Common myeloid progenitor, CD34-positive (primary cell): Measurements from ENCODE around the gene DOCK7.

ENCODE experiments used
- CTCF ChIA-PET: fragments of 350-600 bp; sonication (Branson Sonifier 250); formaldehyde crosslinking; loops from one replicate; lab custom pipeline; 2021; ENCODE audit warnings: antibody characterized with exemption; lab: Charles Lee
- POLR2A ChIA-PET: fragments of 350-600 bp; sonication (Branson Sonifier 250); formaldehyde crosslinking; loops from one replicate; lab custom pipeline; 2021; ENCODE audit warnings: antibody characterized with exemption; lab: Charles Lee
- DNase-seq, 3 donors: peaks; one replicate each; pipeline versions ENCODE4 v3.0.0 to v3.0.0-alpha.2; 2013
- H3K27ac ChIP-seq, 2 experiments: 1 replicate in 1 of 2; 2 replicates in 1 of 2; pipeline ENCODE4 v1.7.0; 2013; ENCODE audit warnings: inconsistent platforms in 2 of 2, low read length in 2 of 2, mild to moderate bottlenecking in 2 of 2, low read depth in 1 of 2, moderate library complexity in 1 of 2; ENCODE audit not compliant: severe bottlenecking in 2 of 2, insufficient read depth in 1 of 2, poor library complexity in 1 of 2
- H3K27me3 ChIP-seq, 5 experiments: replicated peaks in 2 of 5; 1 replicate in 3 of 5; 2 replicates in 2 of 5; pipeline versions ENCODE4 v1.6.1 to v1.7.0; 2013; ENCODE audit warnings: low read length in 4 of 5, mild to moderate bottlenecking in 2 of 5, moderate library complexity in 2 of 5, inconsistent platforms in 1 of 5; ENCODE audit not compliant: insufficient read depth in 5 of 5, control insufficient read depth in 4 of 5
- H3K36me3 ChIP-seq, 4 experiments: 1 replicate in 2 of 4; 2 replicates in 2 of 4; pipeline versions ENCODE4 v1.6.1 to v1.7.0; 2013; ENCODE audit warnings: low read length in 3 of 4, control low read depth in 1 of 4, mild to moderate bottlenecking in 1 of 4; ENCODE audit not compliant: control insufficient read depth in 4 of 4, insufficient read depth in 4 of 4
- H3K4me1 ChIP-seq, 4 experiments: 1 replicate in 3 of 4; 2 replicates in 1 of 4; pipeline versions ENCODE4 v1.6.1 to v1.7.1; 2013; ENCODE audit warnings: low read length in 3 of 4, mild to moderate bottlenecking in 3 of 4, control low read depth in 1 of 4, inconsistent platforms in 1 of 4, moderate library complexity in 1 of 4; ENCODE audit not compliant: control insufficient read depth in 4 of 4, insufficient read depth in 4 of 4; ENCODE audit errors: control extremely low read depth in 1 of 4
- H3K4me3 ChIP-seq, 7 experiments: 1 replicate in 4 of 7; 2 replicates in 3 of 7; pipeline versions ENCODE4 v1.5.1 to v1.7.0; 2013; ENCODE audit warnings: mild to moderate bottlenecking in 7 of 7, low read length in 6 of 7, moderate library complexity in 6 of 7, inconsistent platforms in 2 of 7, low read depth in 2 of 7, control low read depth in 1 of 7; ENCODE audit not compliant: insufficient read depth in 4 of 7, control insufficient read depth in 1 of 7; ENCODE audit errors: extremely low read depth in 1 of 7
- H3K9me3 ChIP-seq, 5 experiments: 1 replicate in 4 of 5; 2 replicates in 1 of 5; pipeline versions ENCODE4 v1.6.1 to v1.7.1; 2013; ENCODE audit warnings: low read length in 4 of 5, mild to moderate bottlenecking in 2 of 5, inconsistent platforms in 1 of 5, low read depth in 1 of 5, moderate library complexity in 1 of 5; ENCODE audit not compliant: control insufficient read depth in 4 of 5, insufficient read depth in 2 of 5; ENCODE audit errors: control extremely low read depth in 1 of 5
- WGBS: methylation state at CpG from one replicate; pipeline ENCODE4 v1.1.5; 2013; ENCODE audit not compliant: insufficient coverage; 5-methylcytosine and 5-hydroxymethylcytosine counted together

DOCK7 gene

GRCh38 chr1:62426237-62426636, 261.9 kb downstream of the DOCK7 start:
- Histone ChIP-seq H3K36me3 (peaks cover 0 to 2% (median 0%) of the 10 kb centered on the region in 4 experiments), H3K4me1 (peaks cover 0 to 15% (median 9%) of the 10 kb centered on the region in 4 experiments), H3K9me3 (no peaks in the 10 kb centered on the region), H3K4me3 (peak overlapping the region in 2 of 7 experiments; percentile 33 to 56), H3K27me3 (no peaks in the 10 kb centered on the region), H3K27ac (peak overlapping the region in 1 of 2 experiments; percentile 34)
- ChIA-PET POLR2A (interaction anchor here (2.0 kb wide), 1 partner anchor 10 kb away, joined by 5 read pairs; no protein-coding TSS in a partner anchor), CTCF (interaction anchor here (1.0 kb wide), 1 partner anchor 230 kb away, joined by 3 read pairs; no protein-coding TSS in a partner anchor)
- no peak for DNase-seq
- WGBS = 17% methylated on average over 1 of the region's 3 CpGs

GRCh38 chr1:62425041-62425440, 263.1 kb downstream of the DOCK7 start:
- WGBS = 95% methylated on average over 3 of the region's 5 CpGs
- H3K36me3 ChIP-seq = peaks cover 0 to 2% (median 0%) of the 10 kb centered on the region in 4 experiments
- no peaks in the 10 kb centered on the region for H3K9me3 ChIP-seq
- DNase-seq = no peak
- CTCF ChIA-PET = interaction anchor here (1.0 to 3.0 kb wide), 2 partner anchors 9 to 12 kb away, joined by 3 to 14 read pairs; no protein-coding TSS in a partner anchor
- H3K27ac ChIP-seq = no peak overlapping the region
- peak overlapping the region in 1 of 7 experiments; percentile 7 for H3K4me3 ChIP-seq
- POLR2A ChIA-PET = interaction anchor here (0.6 to 2.0 kb wide), 3 partner anchors 11 to 656 kb away, joined by 3 to 5 read pairs (median 4); no protein-coding TSS in a partner anchor
- H3K27me3 ChIP-seq = no peaks in the 10 kb centered on the region
- peaks cover 0 to 15% (median 9%) of the 10 kb centered on the region in 4 experiments for H3K4me1 ChIP-seq

- ChIA-PET CTCF (interaction anchor here (3.0 kb wide), 1 partner anchor 12 kb away, joined by 14 read pairs; no protein-coding TSS in a partner anchor), POLR2A (no interaction called here)
- H3K4me1 ChIP-seq = peaks cover 0 to 15% (median 9%) of the 10 kb centered on the region in 4 experiments
- H3K27me3 ChIP-seq = no peaks in the 10 kb centered on the region
- peak in 2 of 3 donors; percentile 6 to 15 for DNase-seq
- H3K36me3 ChIP-seq = peaks cover 0 to 2% (median 0%) of the 10 kb centered on the region in 4 experiments
- WGBS = 89% methylated on average over 2 of the region's 4 CpGs
- no peak overlapping the region for H3K4me3 ChIP-seq
- H3K27ac ChIP-seq = no peak overlapping the region
- H3K9me3 ChIP-seq = no peaks in the 10 kb centered on the region
Measured at GRCh38 chr1:62424411-62424810, 263.8 kb downstream of the DOCK7 start.

- no peak for DNase-seq
- Histone ChIP-seq H3K27ac (no peak overlapping the region), H3K4me1 (peaks cover 0 to 15% (median 9%) of the 10 kb centered on the region in 4 experiments), H3K9me3 (no peaks in the 10 kb centered on the region), H3K36me3 (peaks cover 0 to 2% (median 0%) of the 10 kb centered on the region in 4 experiments), H3K4me3 (no peak overlapping the region), H3K27me3 (no peaks in the 10 kb centered on the region)
- CTCF ChIA-PET = interaction anchor here (0.6 to 3.0 kb wide), 2 partner anchors 11 to 322 kb away, joined by 3 to 14 read pairs; no protein-coding TSS in a partner anchor
- 96% methylated on average over 8 of the region's 14 CpGs for WGBS
- POLR2A ChIA-PET = no interaction called here
Measured at GRCh38 chr1:62423580-62424242, 264.5 kb downstream of the DOCK7 start.

GRCh38 chr1:62420214-62420613, 268.0 kb downstream of the DOCK7 start:
- no peak for DNase-seq
- POLR2A ChIA-PET = no interaction called here
- Histone ChIP-seq H3K9me3 (no peaks in the 10 kb centered on the region), H3K4me1 (peaks cover 0 to 4% (median under 1%) of the 10 kb centered on the region in 4 experiments), H3K27me3 (no peaks in the 10 kb centered on the region), H3K4me3 (no peak overlapping the region), H3K27ac (no peak overlapping the region), H3K36me3 (peaks cover 0 to 2% (median 0%) of the 10 kb centered on the region in 4 experiments)
- WGBS = no CpG with 5 or more reads among the region's 1 CpG
- CTCF ChIA-PET = interaction anchor here (1.6 kb wide), 1 partner anchor 244 kb away, joined by 3 read pairs; no protein-coding TSS in a partner anchor

- Histone ChIP-seq H3K36me3 (no peaks in the 10 kb centered on the region), H3K4me3 (no peak overlapping the region), H3K9me3 (no peaks in the 10 kb centered on the region), H3K4me1 (no peaks in the 10 kb centered on the region), H3K27ac (no peak overlapping the region), H3K27me3 (no peaks in the 10 kb centered on the region)
- ChIA-PET POLR2A (no interaction called here), CTCF (interaction anchor here (1.0 kb wide), 1 partner anchor 14 kb away, joined by 3 read pairs; no protein-coding TSS in a partner anchor)
- 100% methylated on average over 1 of the region's 2 CpGs for WGBS
- no peak for DNase-seq
Measured at GRCh38 chr1:62417351-62417999, 270.7 kb downstream of the DOCK7 start.
